ENCODE results near the gene REEP6. TPM values are rescaled to one million over a fixed set of nuclear protein-coding genes. Genes with fewer than 3 reads are reported as not detected.
"Not testable (repeated sequence)": the region's sequence is repeated elsewhere in the genome, so short reads cannot be mapped to it uniquely, and the experiment has no call there.

The REEP6 gene
- polyA plus RNA-seq, 1 experiment = 0.84 TPM

DNA sequence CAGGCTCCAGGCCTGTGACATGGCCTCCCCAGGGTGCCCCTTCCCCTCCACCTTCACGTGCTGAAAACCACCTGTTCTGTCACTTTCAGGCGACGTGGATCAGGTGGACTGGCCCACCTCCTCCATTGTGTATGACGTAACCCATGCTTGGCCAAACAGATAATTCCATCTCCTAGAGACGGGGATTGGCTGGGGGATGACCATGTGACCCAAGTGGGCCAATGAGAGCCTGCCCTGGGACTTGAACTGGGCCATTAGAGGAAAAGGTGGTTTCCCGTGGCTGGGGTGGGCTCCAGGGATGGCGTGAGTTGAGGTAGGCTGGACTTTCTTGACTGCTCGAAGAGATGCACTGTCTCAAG lies 25.4 kb downstream of the REEP6 start:
- Histone ChIP-seq H3K27me3 (ENCODE audit: control insufficient read depth, insufficient read depth, low read length) (peaks cover 12% of the 10 kb centered on the region), H3K4me3 (ENCODE audit: low read depth, low read length) (no peak overlapping the region), H3K9me3 (ENCODE audit: control insufficient read depth, insufficient read depth, low read length) (peaks cover 12% of the 10 kb centered on the region), H3K27ac (ENCODE audit: low read depth, low read length) (no peak overlapping the region)
- ChIA-PET CTCF (no interaction called here), POLR2A (no interaction called here)
- DNase-seq (ENCODE audit: low read depth, low spot score) = no peak
- TF ChIP-seq, protein P1, sequence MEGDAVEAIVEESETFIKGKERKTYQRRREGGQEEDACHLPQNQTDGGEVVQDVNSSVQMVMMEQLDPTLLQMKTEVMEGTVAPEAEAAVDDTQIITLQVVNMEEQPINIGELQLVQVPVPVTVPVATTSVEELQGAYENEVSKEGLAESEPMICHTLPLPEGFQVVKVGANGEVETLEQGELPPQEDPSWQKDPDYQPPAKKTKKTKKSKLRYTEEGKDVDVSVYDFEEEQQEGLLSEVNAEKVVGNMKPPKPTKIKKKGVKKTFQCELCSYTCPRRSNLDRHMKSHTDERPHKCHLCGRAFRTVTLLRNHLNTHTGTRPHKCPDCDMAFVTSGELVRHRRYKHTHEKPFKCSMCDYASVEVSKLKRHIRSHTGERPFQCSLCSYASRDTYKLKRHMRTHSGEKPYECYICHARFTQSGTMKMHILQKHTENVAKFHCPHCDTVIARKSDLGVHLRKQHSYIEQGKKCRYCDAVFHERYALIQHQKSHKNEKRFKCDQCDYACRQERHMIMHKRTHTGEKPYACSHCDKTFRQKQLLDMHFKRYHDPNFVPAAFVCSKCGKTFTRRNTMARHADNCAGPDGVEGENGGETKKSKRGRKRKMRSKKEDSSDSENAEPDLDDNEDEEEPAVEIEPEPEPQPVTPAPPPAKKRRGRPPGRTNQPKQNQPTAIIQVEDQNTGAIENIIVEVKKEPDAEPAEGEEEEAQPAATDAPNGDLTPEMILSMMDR (IDR thresholded peaks at IDR 0.05; ENCODE audit: low read depth, low read length) = no peak

DNA sequence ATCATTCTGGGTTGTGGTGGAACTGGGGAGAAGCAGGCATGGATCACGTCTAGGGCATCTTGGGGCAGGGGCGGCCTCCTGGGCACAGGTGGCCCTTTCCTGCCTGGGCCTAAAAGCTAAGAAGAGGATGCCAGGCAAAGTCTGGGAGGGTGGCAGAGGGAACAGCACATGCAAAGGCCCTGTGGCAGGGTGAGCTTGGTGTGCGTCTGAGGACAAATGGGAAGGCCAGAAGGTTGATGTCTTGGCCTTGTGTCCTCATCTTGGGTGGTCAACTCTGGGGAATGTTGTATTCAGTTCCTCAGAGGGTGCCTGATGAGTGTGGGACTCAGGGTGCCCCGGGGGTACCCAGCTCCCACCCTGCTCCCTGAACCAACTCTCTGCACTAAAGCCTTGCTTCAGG lies 27.5 kb downstream of the REEP6 start:
- DNase-seq (ENCODE audit: low read depth, low spot score) = no peak
- H3K27me3 ChIP-seq (ENCODE audit: control insufficient read depth, insufficient read depth, low read length) = peaks cover 25% of the 10 kb centered on the region
- H3K9me3 ChIP-seq (ENCODE audit: control insufficient read depth, insufficient read depth, low read length) = peaks cover 12% of the 10 kb centered on the region
- CTCF ChIA-PET = interaction anchor here (0.9 kb wide), 1 partner anchor 28 kb away, joined by 4 read pairs; no protein-coding TSS in a partner anchor
- H3K4me3 ChIP-seq (ENCODE audit: low read depth, low read length) = no peak overlapping the region
- TF ChIP-seq, protein P1 (IDR thresholded peaks at IDR 0.05; ENCODE audit: low read depth, low read length) = no peak
- H3K27ac ChIP-seq (ENCODE audit: low read depth, low read length) = no peak overlapping the region
- POLR2A ChIA-PET = no interaction called here

DNA sequence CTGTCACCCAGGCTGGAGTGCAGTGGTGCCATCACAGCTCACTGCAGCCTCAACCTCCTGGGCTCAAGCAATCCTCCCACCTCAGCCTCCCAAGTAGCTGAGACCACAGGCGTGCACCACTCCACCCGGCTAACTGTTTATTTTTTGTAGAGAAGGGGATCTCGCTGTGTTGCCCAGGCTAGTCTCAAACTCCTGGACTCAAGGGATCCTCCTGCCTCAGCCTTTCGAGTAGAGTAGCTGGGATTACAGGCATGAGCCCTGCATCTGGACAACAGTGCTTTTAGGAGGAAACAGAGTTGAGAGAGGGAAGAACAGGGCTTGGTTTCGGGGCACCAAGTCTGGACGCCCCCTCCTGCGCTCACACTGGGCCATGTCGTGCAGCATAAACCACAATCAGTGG lies 28.8 kb downstream of the REEP6 start:
- CTCF ChIA-PET = interaction anchor here (0.5 to 0.6 kb wide), 2 partner anchors 16 to 276 kb away, joined by 3 to 9 read pairs; no protein-coding TSS in a partner anchor
- Histone ChIP-seq H3K9me3 (ENCODE audit: control insufficient read depth, insufficient read depth, low read length) (peaks cover 12% of the 10 kb centered on the region), H3K27me3 (ENCODE audit: control insufficient read depth, insufficient read depth, low read length) (peaks cover 32% of the 10 kb centered on the region)
- H3K4me3 ChIP-seq (ENCODE audit: low read depth, low read length); DNase-seq (ENCODE audit: low read depth, low spot score); H3K27ac ChIP-seq (ENCODE audit: low read depth, low read length); POLR2A ChIA-PET: not testable (repeated sequence)

DNA sequence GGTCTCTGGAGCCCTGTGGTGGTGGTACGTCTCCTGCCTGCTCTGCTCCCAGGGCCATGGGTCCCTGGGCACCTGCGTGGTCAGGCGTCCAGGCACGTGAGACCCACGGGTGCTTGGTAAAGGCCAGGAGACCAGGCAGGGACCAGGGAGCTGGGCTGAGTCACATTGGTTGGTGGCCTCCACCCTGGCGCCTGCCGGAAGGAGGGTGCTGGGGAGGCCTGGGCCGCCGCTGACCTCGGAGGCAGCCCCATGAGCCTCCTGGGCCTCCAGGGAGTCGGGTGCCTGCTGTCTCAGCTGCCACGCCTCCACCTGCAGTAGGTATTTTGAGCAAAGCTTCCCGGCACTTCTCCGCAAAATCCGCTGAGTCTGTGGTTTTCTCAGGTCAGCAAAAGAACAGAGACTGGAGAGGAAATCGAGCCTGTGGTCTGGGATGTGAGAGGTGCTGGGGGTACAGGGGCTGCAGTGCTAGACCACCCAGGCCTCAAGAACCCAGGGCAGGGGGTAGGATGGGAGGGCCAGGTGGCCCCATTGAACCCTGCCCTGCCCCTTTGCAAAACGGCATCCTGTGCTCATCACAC lies 29.3 kb downstream of the REEP6 start:
- H3K9me3 ChIP-seq (ENCODE audit: control insufficient read depth, insufficient read depth, low read length) = peaks cover 12% of the 10 kb centered on the region
- no peak overlapping the region for H3K4me3 ChIP-seq (ENCODE audit: low read depth, low read length)
- peaks cover 33% of the 10 kb centered on the region for H3K27me3 ChIP-seq (ENCODE audit: control insufficient read depth, insufficient read depth, low read length)
- CTCF ChIA-PET = no interaction called here
- DNase-seq (ENCODE audit: low read depth, low spot score) = no peak
- POLR2A ChIA-PET = no interaction called here
- TF ChIP-seq, protein P1 (IDR thresholded peaks at IDR 0.05; ENCODE audit: low read depth, low read length) = no peak
- H3K27ac ChIP-seq (ENCODE audit: low read depth, low read length) = no peak overlapping the region

DNA sequence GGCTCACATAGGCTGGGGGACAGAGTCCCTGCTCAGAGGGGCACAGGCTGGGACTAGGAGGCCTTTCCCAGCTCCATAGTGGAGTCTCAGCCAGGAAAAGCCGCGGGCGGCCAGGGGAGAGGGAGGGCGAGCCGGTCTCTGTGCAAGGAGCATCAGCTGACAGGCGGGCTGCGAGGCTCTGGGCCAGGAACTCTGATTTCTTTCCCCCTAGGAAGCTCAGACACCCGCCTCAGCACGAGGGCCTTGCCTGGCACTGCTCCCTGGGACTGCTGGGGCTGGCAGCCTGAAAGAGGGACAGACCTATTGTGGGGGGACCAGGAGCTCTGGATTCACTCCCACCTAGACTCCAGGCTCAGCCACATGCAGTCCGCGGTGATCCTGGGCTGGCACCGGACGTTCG lies 30.7 kb downstream of the REEP6 start:
- ChIA-PET POLR2A (no interaction called here), CTCF (no interaction called here)
- H3K9me3 ChIP-seq (ENCODE audit: control insufficient read depth, insufficient read depth, low read length) = peaks cover 9% of the 10 kb centered on the region; the same call in 1 of the 2 replicates
- peaks cover 33% of the 10 kb centered on the region for H3K27me3 ChIP-seq (ENCODE audit: control insufficient read depth, insufficient read depth, low read length)
- no peak overlapping the region for H3K27ac ChIP-seq (ENCODE audit: low read depth, low read length)
- no peak overlapping the region for H3K4me3 ChIP-seq (ENCODE audit: low read depth, low read length)
- TF ChIP-seq, protein P1 (IDR thresholded peaks at IDR 0.05; ENCODE audit: low read depth, low read length) = no peak
- no peak for DNase-seq (ENCODE audit: low read depth, low spot score)

All from AG04450 (cell line).